GM19043 (cell line): Measurements from ENCODE around the gene APOC1.
"Not testable (repeated sequence)": the region's sequence is repeated elsewhere in the genome, so short reads cannot be mapped to it uniquely, and the experiment has no call there.

ENCODE experiments used
- ATAC-seq: cut with Tn5 transposase; IDR thresholded peaks from one replicate; pipeline ENCODE4 v1.9.1; 2021; ENCODE audit warnings: low read depth; ENCODE audit not compliant: unreplicated experiment

Gene APOC1

GRCh38 chr19:44914433-44915206, at the start of gene APOC1:
Gene APOC1, plus strand, starts transcription at chr19:44914608. Its CDS starts 284 bp downstream, at chr19:44914892.
- ATAC-seq = peak; percentile 97

GRCh38 chr19:44865196-44865767, 49.1 kb upstream of the APOC1 start:
- no peak for ATAC-seq

- no peak for ATAC-seq
Measured at GRCh38 chr19:44866664-44867063, 47.7 kb upstream of the APOC1 start.

GRCh38 chr19:44867578-44867977, 46.8 kb upstream of the APOC1 start:
- ATAC-seq = no peak

- no peak for ATAC-seq
Measured at GRCh38 chr19:44869733-44870470, 44.5 kb upstream of the APOC1 start.

- ATAC-seq = no peak
Measured at GRCh38 chr19:44871809-44872208, 42.6 kb upstream of the APOC1 start.

GRCh38 chr19:44872661-44873060, 41.7 kb upstream of the APOC1 start:
- no peak for ATAC-seq

GRCh38 chr19:44874317-44874716, 40.1 kb upstream of the APOC1 start:
- no peak for ATAC-seq

- ATAC-seq = no peak
Measured at GRCh38 chr19:44875666-44876451, 38.5 kb upstream of the APOC1 start.

- ATAC-seq = no peak
Measured at GRCh38 chr19:44876930-44877535, 37.4 kb upstream of the APOC1 start.

GRCh38 chr19:44878120-44878865, 36.1 kb upstream of the APOC1 start:
- no peak for ATAC-seq

- no peak for ATAC-seq
Measured at GRCh38 chr19:44879309-44880065, 34.9 kb upstream of the APOC1 start.

- ATAC-seq = no peak
Measured at GRCh38 chr19:44882063-44882462, 32.3 kb upstream of the APOC1 start.

GRCh38 chr19:44882619-44883397, 31.6 kb upstream of the APOC1 start:
- ATAC-seq = not testable (repeated sequence)

GRCh38 chr19:44883922-44884321, 30.5 kb upstream of the APOC1 start:
- ATAC-seq = no peak

GRCh38 chr19:44884566-44884965, 29.8 kb upstream of the APOC1 start:
- ATAC-seq = no peak

- no peak for ATAC-seq
Measured at GRCh38 chr19:44886141-44886540, 28.3 kb upstream of the APOC1 start.

- no peak for ATAC-seq
Measured at GRCh38 chr19:44887648-44888047, 26.8 kb upstream of the APOC1 start.
